Measurements from ENCODE around the gene GRB10.
"Not testable (repeated sequence)": the region's sequence is repeated elsewhere in the genome, so short reads cannot be mapped to it uniquely, and the experiment has no call there.

GRB10 gene

DNA sequence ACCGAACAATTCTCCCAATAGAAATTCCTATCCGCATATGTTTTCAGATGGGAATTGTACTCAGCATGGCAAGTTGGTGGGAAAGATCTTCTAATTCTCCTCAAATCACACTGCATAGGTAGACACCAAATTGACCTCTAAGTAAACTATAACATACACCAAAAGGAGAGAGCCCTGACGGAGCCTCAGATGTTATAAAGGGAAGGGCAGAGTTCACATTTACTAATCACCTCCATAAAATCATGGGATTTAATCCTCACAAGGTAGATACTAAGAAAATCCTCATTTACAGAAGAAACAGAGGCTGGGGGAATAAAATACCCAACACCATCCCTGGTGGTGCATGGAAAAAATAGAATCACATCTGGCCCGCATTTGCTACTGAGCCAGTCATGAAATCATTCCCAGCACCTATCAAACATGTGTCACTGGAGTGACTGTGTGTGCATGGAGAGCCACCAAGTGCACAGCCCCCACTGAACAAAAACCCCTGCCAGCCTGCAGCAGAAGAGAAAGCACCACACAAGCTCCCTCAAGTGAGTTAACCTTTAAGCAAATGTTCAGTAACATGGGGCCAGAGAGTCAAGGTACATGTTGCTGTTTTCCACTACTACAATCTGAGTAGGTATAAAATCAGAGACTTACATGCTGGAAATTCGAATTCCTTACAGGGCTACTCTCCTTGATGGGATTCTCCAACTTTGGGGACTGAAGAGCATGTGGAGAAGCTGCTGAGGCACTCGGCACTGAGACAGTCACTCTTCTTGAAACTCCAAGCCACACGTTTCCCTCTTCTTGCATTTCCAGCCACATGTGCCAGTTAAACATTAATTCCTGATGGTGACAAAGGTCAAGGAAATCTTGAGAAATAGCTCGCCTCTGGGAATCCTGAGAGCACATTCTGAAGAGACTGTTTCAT, 217.8 kb downstream of the GRB10 start, which contains the start of gene DDC:
Gene DDC, minus strand, starts transcription at position 766 of the 919 bp plus-strand sequence. CDS start 21,320 bp downstream, outside the sequence.
- no peak for DNase-seq

DNA sequence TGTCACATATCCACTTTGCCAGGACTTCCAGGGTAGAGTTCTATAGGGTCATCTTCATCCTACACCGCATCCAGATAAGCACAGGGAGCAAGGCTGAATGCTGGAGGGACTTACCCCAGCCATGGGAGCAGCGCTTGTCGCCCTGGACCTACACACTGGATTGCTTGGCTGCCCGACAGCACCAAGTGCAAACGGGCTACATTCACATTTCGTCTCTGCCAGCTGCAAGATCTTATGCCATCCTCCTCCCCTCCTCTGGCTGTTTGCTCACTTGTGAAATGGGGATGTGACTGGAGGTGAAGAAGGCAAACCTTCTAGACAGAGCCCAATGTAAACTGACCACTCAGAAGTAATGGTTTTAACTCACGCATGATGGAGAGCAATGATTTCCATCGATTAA, 218.5 kb downstream of the GRB10 start:
- no peak for DNase-seq

DNA sequence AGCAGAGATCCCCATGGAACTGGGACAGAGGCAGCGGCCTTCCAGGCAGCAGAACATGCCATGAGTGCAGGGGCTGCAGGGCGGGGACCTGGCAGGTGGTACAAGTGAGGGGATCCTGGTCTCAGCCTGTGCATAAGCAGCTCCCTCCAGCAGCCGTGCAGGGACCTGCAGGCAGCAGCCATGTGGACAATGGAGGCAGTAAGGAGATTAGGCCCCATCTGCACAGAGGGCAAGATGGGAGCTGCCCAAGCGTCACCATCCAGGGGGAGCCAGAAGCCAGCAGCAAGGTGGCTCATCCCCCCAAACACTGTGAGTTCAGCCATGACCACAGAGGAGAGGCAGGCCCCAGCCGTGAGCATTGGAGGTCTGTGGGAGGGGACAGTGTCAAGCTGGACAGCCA, 220.6 kb downstream of the GRB10 start:
- DNase-seq = no peak

DNA sequence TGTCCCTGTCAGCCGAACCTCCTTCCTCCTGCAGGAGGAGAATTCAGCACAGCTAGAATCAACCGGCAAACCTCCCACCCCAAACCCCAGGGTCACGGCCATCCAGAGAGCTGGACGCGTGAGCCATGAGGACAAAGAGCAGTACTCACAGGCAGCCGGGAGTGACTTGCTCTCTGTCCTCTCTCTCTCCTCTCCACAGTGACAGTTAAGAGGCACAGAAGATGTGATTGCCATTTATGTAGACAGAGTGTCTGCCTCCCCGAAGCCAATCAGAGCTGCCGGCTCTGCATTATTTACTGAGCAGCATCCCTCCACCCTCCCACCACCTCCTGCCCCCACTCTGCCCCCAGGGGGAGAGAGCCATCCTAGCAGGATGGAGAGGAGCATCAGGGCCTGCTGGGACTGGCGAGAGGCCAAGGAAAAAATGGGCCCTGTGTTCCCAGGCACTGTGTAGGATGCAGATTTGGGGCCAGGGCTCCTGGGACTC, 221.8 kb downstream of the GRB10 start:
- no peak for DNase-seq

DNA sequence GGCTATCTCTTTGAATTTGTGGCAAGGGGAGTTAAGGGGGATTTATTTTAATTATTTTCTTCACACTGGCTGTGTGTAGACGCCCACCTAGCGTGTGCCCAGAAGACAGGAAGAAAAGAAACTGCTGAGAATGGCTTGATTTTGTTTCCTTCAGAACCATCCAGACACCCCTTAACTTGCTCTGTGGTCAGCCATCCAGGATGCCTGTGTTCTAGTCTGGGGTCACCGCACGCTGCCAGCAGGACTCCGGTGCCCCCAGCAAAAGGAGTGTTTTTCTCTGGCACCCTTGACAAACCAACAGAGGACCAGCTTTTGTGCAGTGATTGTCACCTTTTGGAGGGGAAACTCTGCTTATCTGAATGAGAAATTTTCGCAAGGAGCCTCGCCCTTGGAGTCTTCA, 222.8 kb downstream of the GRB10 start:
- DNase-seq = no peak

DNA sequence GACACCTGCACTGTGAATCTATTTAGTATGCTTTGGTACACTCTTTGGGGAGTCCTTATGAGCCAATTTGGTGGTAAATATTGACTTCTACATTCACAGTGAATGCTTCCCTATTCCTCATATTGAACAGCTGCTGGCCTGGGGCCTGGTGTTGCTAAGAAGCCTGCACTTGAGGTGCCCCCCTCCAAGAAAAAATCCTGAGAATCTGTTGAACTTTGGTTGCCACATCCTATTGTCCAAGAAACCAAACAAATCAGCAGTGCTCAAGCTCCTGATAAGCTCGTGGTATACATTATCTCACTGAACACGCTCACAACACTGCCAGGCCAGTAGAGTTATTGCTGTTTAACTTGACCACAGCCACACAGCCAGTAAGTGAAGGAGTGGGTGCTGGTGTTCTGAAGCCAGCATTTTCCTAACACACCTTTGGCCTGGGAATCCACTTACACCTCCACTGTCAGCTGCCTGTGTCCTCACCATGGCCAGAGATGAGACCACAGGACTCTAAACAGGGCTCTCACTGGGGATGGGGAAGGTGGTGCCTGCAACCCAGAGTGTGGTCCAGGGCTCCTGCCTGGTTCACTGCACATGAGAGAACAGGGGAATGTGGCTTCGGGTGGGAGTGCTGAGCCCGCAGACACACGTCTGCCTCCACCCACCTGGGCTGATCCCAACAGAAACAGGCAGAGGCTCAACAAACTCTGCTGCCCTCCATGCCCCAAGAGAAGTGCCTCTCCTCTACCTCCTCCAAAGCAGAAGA, 224.2 kb downstream of the GRB10 start:
- no peak for DNase-seq

DNA sequence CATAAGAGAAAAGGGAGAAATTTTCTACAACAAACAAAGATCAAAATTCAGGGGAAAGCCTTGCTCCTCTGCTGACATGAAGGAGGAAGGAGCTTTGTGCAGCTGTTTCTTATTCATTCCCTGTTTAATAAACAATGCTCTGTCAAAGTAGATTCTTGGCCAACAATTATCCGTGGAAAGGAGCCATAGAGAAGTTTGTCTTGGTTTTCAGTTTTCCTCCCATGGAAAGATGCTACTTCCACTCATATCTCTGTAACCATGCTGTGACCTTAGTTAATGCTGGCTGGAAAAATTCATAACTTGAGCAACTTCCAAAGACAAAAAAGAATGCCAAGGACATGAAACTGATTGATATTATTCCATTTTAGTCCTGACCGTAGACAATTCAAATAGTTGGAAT, 225.6 kb downstream of the GRB10 start:
- no peak for DNase-seq

DNA sequence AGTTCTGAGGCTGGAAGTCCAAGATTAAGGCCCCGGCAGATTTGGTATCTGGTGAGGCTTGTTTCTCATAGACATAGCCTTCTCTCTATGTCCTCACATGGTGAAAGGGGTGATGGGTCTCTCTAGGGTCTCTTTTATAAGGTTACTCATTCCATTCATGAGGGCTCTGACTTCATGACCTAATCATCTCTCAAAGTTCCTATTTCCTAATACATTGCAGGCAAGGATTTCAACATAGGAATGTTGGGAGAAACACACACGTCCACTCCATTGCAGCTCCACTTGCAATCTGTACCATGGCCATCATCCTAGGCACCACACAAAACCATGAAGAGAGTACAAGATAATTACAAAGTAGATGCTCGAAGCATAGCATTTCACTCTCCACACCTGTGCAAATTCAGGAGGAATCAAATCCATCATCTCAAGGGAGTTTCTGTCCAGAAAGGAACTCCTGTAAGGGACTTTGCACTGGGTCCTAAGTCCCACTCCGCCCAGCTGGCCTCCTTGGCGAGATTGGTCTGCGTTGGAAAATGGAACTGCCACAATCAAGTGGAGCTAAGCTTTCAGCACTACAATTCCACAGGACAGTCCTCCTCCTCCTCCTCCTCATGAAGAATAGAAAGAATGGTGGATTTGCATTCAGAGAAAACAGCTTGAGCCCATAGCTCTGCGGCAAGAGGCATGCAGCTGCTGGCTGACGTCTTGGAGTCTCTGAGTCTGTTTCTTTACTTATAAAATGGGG, 226.3 kb downstream of the GRB10 start:
- no peak for DNase-seq

DNA sequence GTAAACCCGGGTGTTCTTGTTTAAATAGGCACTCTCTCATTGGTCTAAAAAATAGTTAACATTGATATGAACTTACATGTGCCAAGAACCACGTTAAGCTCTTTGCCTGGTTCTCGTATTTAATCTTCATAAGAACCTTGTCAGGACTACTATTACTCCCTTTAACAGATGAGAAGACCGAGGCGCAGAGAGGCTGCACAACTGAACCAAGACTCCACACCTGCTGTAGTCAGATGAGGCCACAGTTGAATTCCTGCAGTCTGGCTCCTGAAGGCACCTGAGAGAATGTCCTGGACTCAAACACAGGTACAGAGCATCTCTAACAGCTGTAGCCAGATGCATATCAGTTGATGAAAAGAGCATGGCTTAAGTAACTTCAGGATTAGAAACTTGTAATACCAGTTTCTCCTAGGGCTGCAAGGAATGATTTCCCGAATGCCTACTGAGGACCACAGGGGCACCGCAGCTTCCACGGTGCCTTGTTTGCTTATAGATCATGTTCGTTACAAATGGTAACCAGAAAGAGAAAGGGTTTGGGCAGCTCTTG, 227.0 kb downstream of the GRB10 start:
- no peak for DNase-seq

DNA sequence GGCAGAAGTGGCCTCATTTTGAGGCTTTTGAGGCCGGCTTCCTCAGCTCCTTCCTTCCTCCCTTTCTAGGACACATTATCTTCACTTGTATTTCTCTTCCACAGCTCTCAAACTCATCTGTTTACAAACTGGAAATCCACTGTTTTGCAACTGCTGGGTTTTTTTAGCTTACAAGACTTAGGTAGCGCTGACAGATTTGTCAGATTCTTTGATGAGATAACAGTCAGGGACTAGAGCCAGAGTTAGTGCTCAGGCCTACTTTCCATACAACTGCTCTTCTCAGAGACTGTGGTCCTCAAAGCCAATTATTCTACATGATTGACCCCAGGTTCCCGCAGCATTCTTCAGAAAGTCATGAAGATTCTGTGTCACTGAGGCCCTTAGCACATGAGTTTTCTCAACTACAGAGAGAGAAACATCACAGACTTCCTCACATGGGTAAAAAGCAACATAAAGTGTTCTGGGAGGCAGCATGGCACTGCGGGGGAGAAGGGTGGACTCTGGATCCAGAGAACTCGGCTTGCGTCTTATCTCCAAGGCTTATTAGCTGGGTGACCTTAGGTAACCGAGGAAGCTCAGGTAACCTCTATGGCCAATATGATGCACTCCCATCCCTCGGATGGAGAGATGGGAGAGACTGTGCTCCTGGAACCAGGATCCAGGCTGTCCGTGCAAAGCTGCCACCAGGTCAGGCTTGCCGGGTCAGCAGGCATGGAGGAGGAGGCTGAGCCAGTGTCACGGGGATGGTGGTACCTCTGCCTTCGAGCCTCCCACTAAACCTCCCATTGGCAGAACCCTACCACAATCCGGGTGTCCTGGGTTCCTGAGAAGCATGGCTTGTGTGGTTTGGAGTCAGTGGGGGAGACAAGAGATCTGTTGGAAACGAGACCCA, 228.0 kb downstream of the GRB10 start:
- no peak for DNase-seq

DNA sequence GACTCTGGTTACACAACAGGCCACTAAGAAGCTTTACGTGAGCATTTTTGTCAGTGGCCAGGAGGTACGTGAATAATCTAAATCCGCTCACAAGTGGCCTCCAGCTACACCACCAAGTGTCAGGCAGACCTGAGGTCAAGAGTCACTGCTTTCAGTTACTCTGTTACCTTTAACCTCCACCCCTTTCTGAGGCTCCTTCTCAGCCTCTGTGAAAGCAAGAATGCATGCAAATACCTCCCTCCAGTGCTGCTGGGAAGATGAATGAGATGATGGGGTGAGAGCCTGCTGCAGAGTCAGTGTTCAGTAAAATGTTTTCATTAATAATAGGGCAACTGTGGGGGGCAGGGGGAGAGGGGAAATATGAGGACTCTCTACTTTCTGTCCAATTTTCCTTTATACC, 228.7 kb downstream of the GRB10 start:
- no peak for DNase-seq

DNA sequence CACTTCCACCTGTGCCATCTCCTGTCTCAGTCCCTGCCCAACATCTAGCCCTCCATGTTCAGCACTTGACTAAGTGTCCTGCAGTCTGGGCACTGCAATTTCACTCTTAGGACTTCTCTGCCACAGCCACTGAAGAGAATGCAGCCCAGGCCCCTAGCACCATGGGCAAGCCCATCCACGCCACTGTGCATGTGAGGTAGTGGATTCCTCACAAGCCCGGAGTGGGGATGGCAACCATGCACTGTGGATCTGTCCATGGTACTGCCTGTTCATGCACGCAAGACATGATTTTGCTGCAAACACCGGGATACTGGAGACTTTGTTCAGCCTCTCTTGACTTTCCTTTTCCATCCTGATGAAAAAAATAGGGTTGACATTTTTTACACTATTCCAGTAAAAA, 229.8 kb downstream of the GRB10 start:
- no peak for DNase-seq

DNA sequence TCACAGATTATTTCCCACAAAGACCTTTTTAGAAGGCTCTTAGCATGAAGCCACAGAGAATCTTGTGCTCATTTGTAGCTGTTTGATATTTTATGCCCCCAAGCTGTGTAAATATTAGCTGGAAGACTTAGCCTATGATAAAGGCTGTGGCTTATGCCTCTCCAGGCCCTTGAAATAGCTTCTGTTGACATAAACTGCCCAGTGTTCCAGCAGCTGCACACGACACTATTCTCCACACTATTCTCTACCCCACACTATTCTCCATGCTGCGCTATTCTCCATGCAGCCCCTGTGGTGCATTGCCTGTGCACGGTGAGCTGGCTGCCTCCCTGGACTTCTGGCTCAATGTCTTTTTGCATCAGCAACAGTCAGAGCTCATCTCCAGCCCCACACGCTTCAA, 230.6 kb downstream of the GRB10 start:
- no peak for DNase-seq

DNA sequence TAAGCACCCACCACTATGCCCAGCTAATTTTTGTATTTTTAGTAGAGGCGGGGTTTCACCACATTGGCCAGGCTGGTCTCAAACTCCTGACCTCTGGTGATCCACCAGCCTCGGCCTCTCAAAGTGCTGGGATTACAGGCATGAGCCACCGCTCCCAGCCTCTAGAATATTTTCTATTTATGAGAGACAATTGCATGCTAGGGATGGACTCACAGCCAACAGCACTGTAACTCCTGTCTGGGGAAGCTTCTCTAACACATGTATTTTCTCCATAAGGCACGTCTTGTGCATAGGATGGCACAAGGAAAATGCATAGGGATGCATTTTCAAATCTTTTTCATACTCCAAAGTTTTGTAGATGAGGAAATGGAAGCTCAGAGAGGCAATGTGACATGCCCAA, 237.1 kb downstream of the GRB10 start:
- DNase-seq = not testable (repeated sequence)

DNA sequence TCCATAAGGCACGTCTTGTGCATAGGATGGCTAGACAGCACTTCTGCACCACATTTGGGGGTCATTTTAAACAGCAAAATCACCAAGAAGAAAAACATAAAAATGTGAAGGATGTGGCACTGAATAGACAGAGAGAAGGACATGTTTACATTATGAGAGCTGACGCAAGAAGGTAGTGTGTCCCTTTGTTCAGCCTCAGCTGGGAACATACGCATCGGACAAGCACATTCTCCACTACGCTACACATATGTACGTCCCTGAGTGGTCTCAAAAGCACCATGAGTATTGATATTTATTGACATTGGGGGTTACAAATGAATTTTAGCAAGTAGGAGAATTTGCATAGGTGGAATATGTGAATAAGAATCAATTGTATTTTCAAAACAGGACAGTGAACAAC, 237.7 kb downstream of the GRB10 start:
- DNase-seq = no peak

DNA sequence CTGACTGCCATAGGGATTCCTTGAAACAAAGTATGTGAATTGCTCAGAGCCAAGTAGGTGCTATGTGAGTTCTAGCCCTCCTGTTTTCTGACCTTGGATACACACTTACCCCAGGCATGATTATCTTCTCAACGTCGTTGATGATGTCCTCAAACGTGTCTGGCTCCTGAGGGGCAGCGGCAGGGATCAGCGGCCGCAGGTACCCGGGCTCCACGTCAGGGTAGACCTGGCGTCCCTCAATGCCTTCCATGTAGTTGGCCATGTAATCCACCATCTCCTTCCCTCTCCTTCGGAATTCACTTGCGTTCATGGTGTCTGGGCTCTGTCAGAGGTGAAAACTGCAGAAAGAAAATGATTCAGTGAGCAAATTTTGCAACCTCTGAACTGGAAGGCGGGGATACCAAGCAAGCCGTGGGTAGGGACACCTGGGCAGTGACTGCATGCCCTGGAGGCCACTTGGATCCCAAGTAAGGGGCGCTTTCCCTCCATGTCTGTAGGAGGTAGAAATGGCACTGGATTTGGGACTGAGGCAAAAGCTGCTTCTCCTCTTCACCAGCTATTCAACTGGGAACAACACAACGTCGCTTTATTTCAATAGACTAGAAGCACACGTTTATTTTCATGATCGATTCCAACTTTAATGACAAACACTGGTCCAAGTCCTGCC, 238.8 kb downstream of the GRB10 start:
- DNase-seq = no peak

DNA sequence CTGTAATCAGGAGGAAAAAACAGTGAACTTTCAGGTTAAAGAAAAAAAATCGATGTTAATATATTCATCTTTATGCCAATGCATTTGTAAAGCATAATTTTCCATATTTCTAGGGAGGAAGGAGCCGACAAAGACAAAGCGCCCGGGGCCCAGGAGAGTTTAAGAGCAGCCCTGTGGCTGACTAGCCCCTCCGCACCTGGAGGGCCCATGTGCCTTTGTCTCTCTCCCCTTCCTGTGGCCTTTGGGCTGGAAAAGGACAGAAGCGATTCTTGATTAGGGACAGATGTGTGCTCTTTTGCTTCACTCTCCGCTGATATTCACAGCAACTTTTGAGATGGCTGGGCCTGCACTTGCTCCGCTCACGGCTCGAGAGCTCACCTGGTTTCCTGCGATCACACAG, 240.6 kb downstream of the GRB10 start:
- DNase-seq = no peak

DNA sequence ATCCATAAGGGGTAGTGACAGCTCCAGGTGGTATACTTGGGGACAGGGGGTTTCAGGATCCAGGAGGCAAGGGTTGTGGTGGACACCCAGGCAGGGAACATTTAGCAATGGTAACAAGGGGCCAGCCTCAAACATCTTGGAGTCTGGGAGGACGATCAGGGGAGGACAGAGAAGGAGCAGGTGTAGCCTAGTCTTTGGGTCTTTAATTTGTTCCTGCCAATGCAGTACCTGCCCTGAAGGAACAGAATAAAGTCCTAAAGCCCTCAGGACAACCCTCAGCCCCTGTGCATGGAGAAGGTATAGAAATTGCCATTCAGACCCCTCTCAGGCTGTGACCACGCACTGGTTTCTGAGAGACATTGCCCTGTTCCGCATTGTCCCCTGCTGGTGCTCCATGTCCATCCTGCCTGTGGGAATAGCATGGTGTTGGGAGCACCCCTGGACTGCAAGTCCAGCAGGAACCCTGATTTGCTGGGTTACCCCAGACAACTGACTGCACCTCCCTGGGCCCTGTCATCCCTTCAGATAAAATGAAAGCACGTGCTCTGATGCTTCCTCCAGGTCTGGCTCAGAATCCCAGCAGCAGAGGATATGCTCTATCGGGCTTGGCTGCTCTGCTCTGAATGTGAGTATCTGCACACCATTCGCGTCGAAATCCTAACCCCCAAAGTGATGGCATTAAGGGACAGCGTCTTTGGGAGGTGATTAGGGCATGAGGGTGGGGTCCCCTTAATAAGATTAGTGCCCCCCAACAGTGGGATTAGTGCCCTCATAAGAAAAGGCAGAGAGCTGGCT, 241.7 kb downstream of the GRB10 start:
- DNase-seq = no peak
